WTC11 (cell line): ENCODE data around the gene GCFC2. TPM values are rescaled to one million over a fixed set of nuclear protein-coding genes. Genes with fewer than 3 reads are reported as not detected.

Experiments used
- ATAC-seq: fragments of 200-7000 bp; cut with Tn5 transposase; 2 replicates; pipeline ENCODE4 v1.10.0; 2021; ENCODE audit warnings: mild to moderate bottlenecking, moderate library complexity
- CTCF ChIA-PET: fragments of 300-600 bp; sonication (Branson Sonifier 250); formaldehyde crosslinking; loops from one replicate; lab custom pipeline; 2021; ENCODE audit warnings: antibody characterized with exemption; lab: Charles Lee
- POLR2A ChIA-PET: fragments of 350-600 bp; sonication (Branson Sonifier 250); formaldehyde crosslinking; loops from one replicate; lab custom pipeline; 2021; ENCODE audit warnings: antibody characterized with exemption; lab: Charles Lee
- DNase-seq: peaks from one replicate; pipeline ENCODE4 v3.0.0; 2021; ENCODE audit warnings: low spot score
- H3K27ac Mint-ChIP-seq: 2 replicates; pipeline ENCODE4 v1.8.0; 2021; ENCODE audit warnings: mixed read lengths
- H3K27me3 Mint-ChIP-seq: 2 replicates; pipeline ENCODE4 v1.8.0; 2021; ENCODE audit warnings: low read depth, mild to moderate bottlenecking, moderate library complexity, mixed read lengths
- H3K36me3 Mint-ChIP-seq: 2 replicates; pipeline ENCODE4 v1.8.0; 2021; ENCODE audit warnings: mixed read lengths
- H3K4me1 Mint-ChIP-seq: 2 replicates; pipeline ENCODE4 v1.8.0; 2022; ENCODE audit warnings: mixed read lengths
- H3K4me3 Mint-ChIP-seq: 2 replicates; pipeline ENCODE4 v1.8.0; 2021; ENCODE audit warnings: mild to moderate bottlenecking, moderate library complexity, mixed read lengths
- H3K9me3 Mint-ChIP-seq: 2 replicates; pipeline ENCODE4 v1.8.0; 2021; ENCODE audit warnings: mixed read lengths
- ARID4B ChIP-seq: sonication (generic); formaldehyde crosslinking; IDR thresholded peaks from 2 replicates; pipeline ENCODE4 v1.8.0; 2023; ENCODE audit warnings: missing genetic modification reagents, mild to moderate bottlenecking, borderline replicate concordance
- ETV6 ChIP-seq: sonication (generic); formaldehyde crosslinking; IDR thresholded peaks from 2 replicates; pipeline ENCODE4 v1.8.1; 2022; ENCODE audit warnings: mild to moderate bottlenecking, missing genetic modification reagents
- FOXP1 ChIP-seq: sonication (generic); formaldehyde crosslinking; IDR thresholded peaks from 2 replicates; pipeline ENCODE4 v1.8.0; 2022; ENCODE audit warnings: missing genetic modification reagents, mild to moderate bottlenecking, moderate library complexity, borderline replicate concordance
- HMGA2 ChIP-seq: fragments of 250-450 bp; sonication (Bioruptor Pico); IDR thresholded peaks from 2 replicates; pipeline ENCODE4 v1.4.0; 2021; ENCODE audit warnings: mild to moderate bottlenecking, moderate library complexity
- HMGXB4 ChIP-seq: sonication (generic); formaldehyde crosslinking; IDR thresholded peaks from 2 replicates; pipeline ENCODE4 v1.8.1; 2023; ENCODE audit warnings: mild to moderate bottlenecking, moderate library complexity, missing genetic modification reagents
- IRF1 ChIP-seq: sonication (generic); formaldehyde crosslinking; IDR thresholded peaks from 2 replicates; pipeline ENCODE4 v1.8.0; 2023; ENCODE audit warnings: missing genetic modification reagents
- JUN ChIP-seq: sonication (generic); formaldehyde crosslinking; IDR thresholded peaks from 2 replicates; pipeline ENCODE4 v1.8.0; 2023; ENCODE audit warnings: mild to moderate bottlenecking, missing genetic modification reagents
- NR3C1 ChIP-seq: sonication (generic); formaldehyde crosslinking; conservative IDR thresholded peaks from 2 replicates; pipeline ENCODE4 v1.8.1; 2023; ENCODE audit warnings: low read depth, mild to moderate bottlenecking, missing genetic modification reagents
- PREB ChIP-seq: sonication (generic); formaldehyde crosslinking; IDR thresholded peaks from 2 replicates; pipeline ENCODE4 v1.8.1; 2022; ENCODE audit warnings: mild to moderate bottlenecking, missing genetic modification reagents, moderate library complexity, borderline replicate concordance
- SMAD4 ChIP-seq: sonication (generic); formaldehyde crosslinking; IDR thresholded peaks from 2 replicates; pipeline ENCODE4 v1.8.0; 2022; ENCODE audit warnings: mild to moderate bottlenecking, missing genetic modification reagents
- SP1 ChIP-seq: sonication (generic); formaldehyde crosslinking; conservative IDR thresholded peaks from 2 replicates; pipeline ENCODE4 v1.8.1; 2022; ENCODE audit warnings: missing genetic modification reagents
- ZSCAN18 ChIP-seq: fragments of 250-450 bp; sonication (Bioruptor Pico); IDR thresholded peaks from 2 replicates; pipeline ENCODE4 v2.1.2; 2022; ENCODE audit warnings: mild to moderate bottlenecking, moderate library complexity
- total RNA-seq: library from RNA; stranded (reverse); gene quantifications from 3 replicates; pipeline ENCODE4 v1.2.3, GENCODE V29; 2021
- TF ChIP-seq, protein P1 (sequence below): sonication (generic); formaldehyde crosslinking; IDR thresholded peaks from 2 replicates; pipeline ENCODE4 v1.8.1; 2023; ENCODE audit warnings: mild to moderate bottlenecking, missing genetic modification reagents, moderate library complexity
- TF ChIP-seq, protein P2 (sequence below): sonication (generic); formaldehyde crosslinking; IDR thresholded peaks from 2 replicates; pipeline ENCODE4 v1.8.1; 2023; ENCODE audit warnings: mild to moderate bottlenecking, missing genetic modification reagents
- TF ChIP-seq, protein P3 (sequence below): sonication (generic); formaldehyde crosslinking; IDR thresholded peaks from 2 replicates; pipeline ENCODE4 v1.8.1; 2023; ENCODE audit warnings: mild to moderate bottlenecking, missing genetic modification reagents, moderate library complexity

Gene GCFC2
- total RNA-seq, 1 experiment from 2014 or later, result 14.4 TPM

DNA sequence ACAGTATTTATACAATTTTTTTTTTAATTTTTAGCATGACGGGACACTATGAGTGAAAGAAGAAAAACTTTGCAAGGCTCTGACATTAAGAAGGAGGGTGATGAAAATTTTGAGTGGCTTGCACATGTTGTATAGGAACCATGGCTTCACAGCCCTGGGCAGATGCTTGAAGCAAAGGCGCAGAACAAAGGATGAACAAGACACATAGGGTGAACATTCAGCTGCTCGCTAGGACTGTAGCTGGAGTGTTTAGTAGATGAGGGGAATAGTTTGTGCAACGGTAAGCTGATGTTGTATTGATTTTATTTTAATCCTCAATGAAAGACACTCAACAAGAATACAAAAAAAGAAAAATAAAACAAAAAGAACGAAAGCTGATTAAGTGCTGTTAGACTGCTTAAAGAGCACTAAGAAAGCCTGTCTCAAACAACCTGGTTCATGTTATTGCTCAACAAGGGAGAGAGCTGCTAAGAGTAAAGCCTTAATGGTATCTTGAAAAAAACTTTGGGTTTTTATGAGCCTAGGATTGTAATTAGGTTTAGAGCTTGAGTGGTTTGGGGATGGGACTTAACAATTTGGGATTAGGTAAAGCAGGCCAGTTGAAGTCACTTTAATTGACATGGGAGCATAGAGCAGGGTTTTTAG, 41.2 kb upstream of the GCFC2 start:
- peaks cover 6% of the 10 kb centered on the region; the same call in 1 of the 2 replicates for H3K9me3 Mint-ChIP-seq
- POLR2A ChIA-PET, result no interaction called here
- DNase-seq, result no peak
- no peak overlapping the region for H3K4me3 Mint-ChIP-seq
- peaks cover 17% of the 10 kb centered on the region for H3K4me1 Mint-ChIP-seq
- H3K36me3 Mint-ChIP-seq, result no peaks in the 10 kb centered on the region
- peak; percentile 26; the same call in 1 of the 2 replicates for ATAC-seq
- no peak overlapping the region for H3K27ac Mint-ChIP-seq
- TF ChIP-seq FOXP1 (CRISPR knock-in tag) (no peak), JUN (CRISPR knock-in tag) (no peak), PREB (CRISPR knock-in tag) (no peak), NR3C1 (CRISPR knock-in tag) (no peak)
- H3K27me3 Mint-ChIP-seq, result no peaks in the 10 kb centered on the region
- CTCF ChIA-PET, result interaction anchor here (0.8 to 1.2 kb wide), 3 partner anchors 23 to 75 kb away, joined by 3 read pairs; no protein-coding TSS in a partner anchor

GRCh38 chr2:75751360-75751759, 40.6 kb upstream of the GCFC2 start:
- POLR2A ChIA-PET, result no interaction called here
- Mint-ChIP-seq H3K4me1 (peaks cover 17% of the 10 kb centered on the region), H3K4me3 (no peak overlapping the region), H3K27ac (no peak overlapping the region), H3K9me3 (peaks cover 6% of the 10 kb centered on the region; the same call in 1 of the 2 replicates), H3K36me3 (no peaks in the 10 kb centered on the region), H3K27me3 (no peaks in the 10 kb centered on the region)
- CTCF ChIA-PET, result no interaction called here
- no peak for ATAC-seq
- TF ChIP-seq, protein P1, sequence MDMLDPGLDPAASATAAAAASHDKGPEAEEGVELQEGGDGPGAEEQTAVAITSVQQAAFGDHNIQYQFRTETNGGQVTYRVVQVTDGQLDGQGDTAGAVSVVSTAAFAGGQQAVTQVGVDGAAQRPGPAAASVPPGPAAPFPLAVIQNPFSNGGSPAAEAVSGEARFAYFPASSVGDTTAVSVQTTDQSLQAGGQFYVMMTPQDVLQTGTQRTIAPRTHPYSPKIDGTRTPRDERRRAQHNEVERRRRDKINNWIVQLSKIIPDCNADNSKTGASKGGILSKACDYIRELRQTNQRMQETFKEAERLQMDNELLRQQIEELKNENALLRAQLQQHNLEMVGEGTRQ (CRISPR knock-in tag), result no peak
- TF ChIP-seq ARID4B (no peak), IRF1 (CRISPR knock-in tag) (no peak), HMGA2 (no peak), SP1 (CRISPR knock-in tag) (no peak), ZSCAN18 (CRISPR knock-in tag) (no peak), HMGXB4 (CRISPR knock-in tag) (no peak), ETV6 (CRISPR knock-in tag) (no peak), SMAD4 (CRISPR knock-in tag) (no peak)
- TF ChIP-seq, protein P2, sequence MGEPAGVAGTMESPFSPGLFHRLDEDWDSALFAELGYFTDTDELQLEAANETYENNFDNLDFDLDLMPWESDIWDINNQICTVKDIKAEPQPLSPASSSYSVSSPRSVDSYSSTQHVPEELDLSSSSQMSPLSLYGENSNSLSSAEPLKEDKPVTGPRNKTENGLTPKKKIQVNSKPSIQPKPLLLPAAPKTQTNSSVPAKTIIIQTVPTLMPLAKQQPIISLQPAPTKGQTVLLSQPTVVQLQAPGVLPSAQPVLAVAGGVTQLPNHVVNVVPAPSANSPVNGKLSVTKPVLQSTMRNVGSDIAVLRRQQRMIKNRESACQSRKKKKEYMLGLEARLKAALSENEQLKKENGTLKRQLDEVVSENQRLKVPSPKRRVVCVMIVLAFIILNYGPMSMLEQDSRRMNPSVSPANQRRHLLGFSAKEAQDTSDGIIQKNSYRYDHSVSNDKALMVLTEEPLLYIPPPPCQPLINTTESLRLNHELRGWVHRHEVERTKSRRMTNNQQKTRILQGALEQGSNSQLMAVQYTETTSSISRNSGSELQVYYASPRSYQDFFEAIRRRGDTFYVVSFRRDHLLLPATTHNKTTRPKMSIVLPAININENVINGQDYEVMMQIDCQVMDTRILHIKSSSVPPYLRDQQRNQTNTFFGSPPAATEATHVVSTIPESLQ (CRISPR knock-in tag), result no peak
- TF ChIP-seq, protein P3, sequence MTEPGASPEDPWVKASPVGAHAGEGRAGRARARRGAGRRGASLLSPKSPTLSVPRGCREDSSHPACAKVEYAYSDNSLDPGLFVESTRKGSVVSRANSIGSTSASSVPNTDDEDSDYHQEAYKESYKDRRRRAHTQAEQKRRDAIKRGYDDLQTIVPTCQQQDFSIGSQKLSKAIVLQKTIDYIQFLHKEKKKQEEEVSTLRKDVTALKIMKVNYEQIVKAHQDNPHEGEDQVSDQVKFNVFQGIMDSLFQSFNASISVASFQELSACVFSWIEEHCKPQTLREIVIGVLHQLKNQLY (CRISPR knock-in tag), result no peak
- TF ChIP-seq, all 79 proteins: peak for 0
- DNase-seq, result no peak
